ENCODE measurements around the gene C10orf95. TPM values are rescaled to one million over a fixed set of nuclear protein-coding genes. Genes with fewer than 3 reads are reported as not detected.

The C10orf95 gene
- total and polyA plus RNA-seq, 10 of the 15 experiments (the other 5 are each of a cell fraction or from before 2014, with no cell fraction given) = 0.06 to 1.1 (median 0.31) TPM

- RAD21 ChIA-PET (ENCODE audit: unreplicated experiment) = interaction anchor here (1.1 to 3.2 kb wide), 8 partner anchors 12 to 231 kb away, joined by 3 to 19 read pairs (median 5); partner anchors contain the start of genes C10orf95, CUEDC2 and FBXL15
- TF ChIP-seq CEBPZ (IDR thresholded peaks at IDR 0.05; ENCODE audit: low read depth, low read length) = no peak
- TF ChIP-seq HCFC1 (IDR thresholded peaks at IDR 0.05; ENCODE audit: low read length) = no peak
- no peak for TF ChIP-seq TBL1XR1 (IDR thresholded peaks at IDR 0.05; ENCODE audit: low read depth, low read length)
- no peak for TF ChIP-seq RCOR1 (conservative IDR thresholded peaks at IDR 0.05; ENCODE audit: low read depth, low read length)
- TF ChIP-seq HDAC6 (IDR thresholded peaks at IDR 0.05; ENCODE audit: unreplicated experiment) = no peak
- no peak for TF ChIP-seq FOS (IDR thresholded peaks at IDR 0.05; ENCODE audit: borderline replicate concordance, extremely low read depth, insufficient read length)
- TF ChIP-seq ZBTB4 (CRISPR knock-in tag; IDR thresholded peaks at IDR 0.05) = no peak
- TF ChIP-seq DPF2 (IDR thresholded peaks at IDR 0.05) = no peak
- no peak for TF ChIP-seq SP1 (IDR thresholded peaks at IDR 0.05; ENCODE audit: low read depth, low read length)
- TF ChIP-seq NKRF (conservative IDR thresholded peaks at IDR 0.05) = no peak
- TF ChIP-seq NBN (IDR thresholded peaks at IDR 0.05) = no peak
- DNase-seq (ENCODE audit: low read depth, low spot score) (no peak), FAIRE-seq (no peak), ATAC-seq (peak; percentile 7)
- in situ Hi-C loops (cut with MboI) (no loop called here), intact Hi-C loops (cut with micrococcal nuclease; ENCODE audit: unreplicated experiment) (loop anchor here (5.0 kb wide), 1 partner anchor 70 kb away; no protein-coding TSS in a partner anchor)
- POLR2A ChIA-PET = interaction anchor here (0.6 to 4.3 kb wide), 9 partner anchors 12 to 340 kb away, joined by 3 to 69 read pairs (median 4); partner anchors contain the start of genes C10orf95, CUEDC2 and SUFU
- H4K20me1 ChIP-seq (ENCODE audit: control insufficient read depth, insufficient read depth) = no peaks in the 10 kb centered on the region
- WGBS (ENCODE audit: insufficient coverage, insufficient replicate concordance, low lambda C conversion rate, missing lambda C conversion rate) = 40% methylated on average over 6 of the region's 6 CpGs
- H3K36me3 ChIP-seq (ENCODE audit: control insufficient read depth in 2 of 2, insufficient read depth in 2 of 2, low read length in 1 of 2) = no peaks in the 10 kb centered on the region
- H2AFZ ChIP-seq (ENCODE audit: control insufficient read depth, low read depth, low read length) = peak overlapping the region; percentile 45
- H3K9ac ChIP-seq (ENCODE audit: control insufficient read depth, insufficient read depth, low read length) = no peak overlapping the region
- peak overlapping the region; percentile 98; the same call in 1 of the 2 replicates for H3K4me2 ChIP-seq (ENCODE audit: control insufficient read depth, insufficient read depth)
- H3K79me2 ChIP-seq (ENCODE audit: control insufficient read depth, insufficient read depth, low read length) = no peaks in the 10 kb centered on the region
- no TSS peak for BruUV-seq (replicated peaks)
- no peak overlapping the region for H3K27ac ChIP-seq (ENCODE audit: control insufficient read depth, insufficient read depth)
- peak overlapping the region; percentile 73; the same call in 1 of the 2 replicates for H3K4me3 ChIP-seq
- SMC1A ChIA-PET (ENCODE audit: uncharacterized antibody, unreplicated experiment) = interaction anchor here (1.2 to 3.8 kb wide), 3 partner anchors 11 to 100 kb away, joined by 4 to 23 read pairs (median 5); partner anchors contain the start of gene C10orf95
- peaks cover 16% of the 10 kb centered on the region for H3K4me1 ChIP-seq (ENCODE audit: control insufficient read depth, insufficient read depth, low read length)
- no peaks in the 10 kb centered on the region for H3K27me3 ChIP-seq (replicated peaks in 1 of 2; ENCODE audit: control insufficient read depth in 2 of 2, insufficient read depth in 2 of 2, low read length in 1 of 2)
- CTCF ChIA-PET = interaction anchor here (0.7 to 4.5 kb wide), 12 partner anchors 12 to 293 kb away, joined by 3 to 29 read pairs (median 8); partner anchors contain the start of genes ACTR1A, C10orf95 and FBXL15
- H3K9me3 ChIP-seq (replicated peaks; ENCODE audit: control insufficient read depth, insufficient read depth, low read length) = no peaks in the 10 kb centered on the region
Measured at GRCh38 chr10:102462512-102463054, 11.2 kb upstream of the C10orf95 start.
